H1 (cell line): ENCODE results near the gene VPS13A.

ENCODE experiments used
- BRCA1 ChIP-seq: IDR thresholded peaks from 2 replicates; pipeline ENCODE4 v1.6.1; 2012; ENCODE audit warnings: low read depth, low read length, improper control_type of control experiment
- CBX8 ChIP-seq: fragments of 300-800, 300-1000 bp; sonication (generic); IDR thresholded peaks from 2 replicates; pipeline ENCODE4 v1.7.1; 2016; ENCODE audit warnings: low read depth, low read length, borderline replicate concordance
- KDM5A ChIP-seq: fragments of 200-600 bp; IDR thresholded peaks from 2 replicates; pipeline ENCODE4 v1.7.1; 2012; ENCODE audit warnings: mild to moderate bottlenecking, low read length, inconsistent platforms, mixed read lengths
- PHF8 ChIP-seq: fragments of 200-600 bp; sonication (generic); conservative IDR thresholded peaks from 2 replicates; pipeline ENCODE4 v1.7.1; 2012; ENCODE audit warnings: low read depth, mild to moderate bottlenecking, inconsistent platforms, low read length, moderate library complexity
- POLR2A ChIP-seq, 2 experiments: IDR thresholded peaks; 1 replicate in 1 of 2; 2 replicates in 1 of 2; pipeline ENCODE4 v1.6.1; 2011; ENCODE audit warnings: low read depth in 2 of 2, low read length in 2 of 2, mild to moderate bottlenecking in 2 of 2; ENCODE audit errors: control extremely low read depth in 1 of 2
- POLR2AphosphoS5 ChIP-seq: IDR thresholded peaks from 2 replicates; pipeline ENCODE4 v1.6.1; 2011; ENCODE audit warnings: low read depth, low read length
- RXRA ChIP-seq: IDR thresholded peaks from 2 replicates; pipeline ENCODE4 v1.6.1; 2011; ENCODE audit warnings: low read depth, mild to moderate bottlenecking, low read length, moderate library complexity; ENCODE audit not compliant: insufficient read depth
- SP2 ChIP-seq: IDR thresholded peaks from 2 replicates; pipeline ENCODE4 v1.6.1; 2012; ENCODE audit warnings: mild to moderate bottlenecking, low read length, inconsistent platforms
- SP4 ChIP-seq: IDR thresholded peaks from 2 replicates; pipeline ENCODE4 v1.6.1; 2012; ENCODE audit warnings: low read length, inconsistent platforms
- SUZ12 ChIP-seq: fragments of 200-600 bp; sonication (generic); IDR thresholded peaks from 2 replicates; pipeline ENCODE4 v1.6.1; 2012; ENCODE audit warnings: mild to moderate bottlenecking, inconsistent platforms, low read length, moderate library complexity, mixed read lengths
- TF ChIP-seq, protein P1 (sequence below), 3 experiments: IDR thresholded peaks; 1 replicate in 2 of 3; 2 replicates in 1 of 3; pipeline versions ENCODE4 v1.5.1 to v1.6.1; 2011; ENCODE audit warnings: low read length in 3 of 3, mild to moderate bottlenecking in 3 of 3, inconsistent platforms in 2 of 3, low read depth in 1 of 3, moderate library complexity in 1 of 3; ENCODE audit not compliant: insufficient read depth in 1 of 3; ENCODE audit errors: control extremely low read depth in 1 of 3

GRCh38 chr9:77218612-77219011 is 41.3 kb downstream of the VPS13A start:
- TF ChIP-seq PHF8 (no peak), SP4 (no peak), RXRA (no peak), BRCA1 (no peak), POLR2AphosphoS5 (no peak), SUZ12 (no peak), CBX8 (no peak), SP2 (no peak), KDM5A (no peak), POLR2A (IDR thresholded peaks at IDR 0.05; ENCODE audit: control extremely low read depth in 1 of 2, low read depth in 2 of 2, low read length in 2 of 2) (no peak)
- TF ChIP-seq, protein P1, sequence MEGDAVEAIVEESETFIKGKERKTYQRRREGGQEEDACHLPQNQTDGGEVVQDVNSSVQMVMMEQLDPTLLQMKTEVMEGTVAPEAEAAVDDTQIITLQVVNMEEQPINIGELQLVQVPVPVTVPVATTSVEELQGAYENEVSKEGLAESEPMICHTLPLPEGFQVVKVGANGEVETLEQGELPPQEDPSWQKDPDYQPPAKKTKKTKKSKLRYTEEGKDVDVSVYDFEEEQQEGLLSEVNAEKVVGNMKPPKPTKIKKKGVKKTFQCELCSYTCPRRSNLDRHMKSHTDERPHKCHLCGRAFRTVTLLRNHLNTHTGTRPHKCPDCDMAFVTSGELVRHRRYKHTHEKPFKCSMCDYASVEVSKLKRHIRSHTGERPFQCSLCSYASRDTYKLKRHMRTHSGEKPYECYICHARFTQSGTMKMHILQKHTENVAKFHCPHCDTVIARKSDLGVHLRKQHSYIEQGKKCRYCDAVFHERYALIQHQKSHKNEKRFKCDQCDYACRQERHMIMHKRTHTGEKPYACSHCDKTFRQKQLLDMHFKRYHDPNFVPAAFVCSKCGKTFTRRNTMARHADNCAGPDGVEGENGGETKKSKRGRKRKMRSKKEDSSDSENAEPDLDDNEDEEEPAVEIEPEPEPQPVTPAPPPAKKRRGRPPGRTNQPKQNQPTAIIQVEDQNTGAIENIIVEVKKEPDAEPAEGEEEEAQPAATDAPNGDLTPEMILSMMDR (IDR thresholded peaks at IDR 0.05; ENCODE audit: control extremely low read depth in 1 of 3, insufficient read depth in 1 of 3, low read depth in 1 of 3, low read length in 3 of 3), result no peak
